ENCODE data around the gene ITM2C.

The ITM2C gene

GRCh38 chr2:230895536-230896345, 31.0 kb downstream of the ITM2C start:
- DNase-seq = peak; percentile 1

DNA sequence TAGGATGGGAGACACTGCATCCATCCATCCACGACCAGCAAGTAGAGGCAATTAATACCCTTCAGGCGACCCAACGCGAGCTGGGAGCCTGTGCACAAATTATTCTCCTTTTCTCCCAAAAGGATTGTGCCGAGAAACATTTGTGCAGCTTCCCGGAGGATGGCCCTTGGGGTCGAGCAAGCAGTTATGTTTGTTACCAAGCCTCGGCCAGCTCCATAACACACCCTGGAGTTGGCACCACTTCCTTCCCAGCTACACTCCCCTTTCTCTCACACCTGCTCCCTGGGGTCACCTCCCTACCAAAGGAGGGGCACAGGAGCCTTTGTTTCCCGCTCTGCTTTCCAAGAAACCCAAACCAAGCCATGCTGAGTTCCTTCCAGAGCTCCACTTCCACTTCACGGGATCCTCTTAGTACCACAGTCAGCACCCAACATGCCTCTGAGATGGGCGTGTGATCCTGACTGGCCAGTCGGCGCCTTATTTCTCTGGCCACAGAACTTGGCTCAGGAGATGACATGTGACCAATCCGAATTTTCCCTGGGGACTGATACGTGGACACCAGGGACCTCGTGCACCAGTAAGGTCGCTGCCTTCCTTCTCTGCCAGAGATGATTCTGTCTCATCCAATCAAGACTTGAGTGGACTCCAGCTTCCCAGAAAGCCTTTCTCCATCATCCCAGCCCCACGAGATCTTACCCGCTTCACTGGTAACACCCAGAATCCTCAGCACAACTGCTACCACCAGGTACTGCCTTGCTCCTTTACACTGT, 31.8 kb downstream of the ITM2C start:
- DNase-seq = no peak

- peak; percentile 2 for DNase-seq
Measured at GRCh38 chr2:230898016-230898712, 33.4 kb downstream of the ITM2C start.

DNA sequence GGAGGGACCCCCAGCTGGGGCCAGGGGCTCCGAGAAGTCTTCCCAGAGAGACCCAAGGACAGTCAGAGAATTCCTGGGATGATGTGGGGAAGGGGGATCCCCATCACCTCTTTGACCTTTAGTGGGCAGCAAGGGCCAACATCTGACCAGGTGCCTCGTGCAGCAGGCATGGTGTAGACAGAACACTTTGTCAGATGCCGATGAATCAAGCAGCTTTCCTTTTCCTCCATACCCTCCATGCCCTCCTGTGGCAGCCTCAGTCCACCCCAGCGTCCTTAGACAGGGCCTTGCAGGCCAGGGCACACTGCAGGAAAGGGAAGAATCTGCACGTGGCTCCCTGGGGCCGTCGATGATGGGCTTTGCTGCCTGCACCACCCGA, 34.0 kb downstream of the ITM2C start:
- DNase-seq = peak; percentile 1

GRCh38 chr2:230899287-230899686, 34.5 kb downstream of the ITM2C start:
- peak; percentile 3 for DNase-seq

GRCh38 chr2:230899786-230900185, 35.0 kb downstream of the ITM2C start:
- peak; percentile 79 for DNase-seq

GRCh38 chr2:230900336-230900995, 35.7 kb downstream of the ITM2C start:
- DNase-seq = peak; percentile 5

GRCh38 chr2:230901006-230901405, 36.3 kb downstream of the ITM2C start:
- peak; percentile 1 for DNase-seq

DNA sequence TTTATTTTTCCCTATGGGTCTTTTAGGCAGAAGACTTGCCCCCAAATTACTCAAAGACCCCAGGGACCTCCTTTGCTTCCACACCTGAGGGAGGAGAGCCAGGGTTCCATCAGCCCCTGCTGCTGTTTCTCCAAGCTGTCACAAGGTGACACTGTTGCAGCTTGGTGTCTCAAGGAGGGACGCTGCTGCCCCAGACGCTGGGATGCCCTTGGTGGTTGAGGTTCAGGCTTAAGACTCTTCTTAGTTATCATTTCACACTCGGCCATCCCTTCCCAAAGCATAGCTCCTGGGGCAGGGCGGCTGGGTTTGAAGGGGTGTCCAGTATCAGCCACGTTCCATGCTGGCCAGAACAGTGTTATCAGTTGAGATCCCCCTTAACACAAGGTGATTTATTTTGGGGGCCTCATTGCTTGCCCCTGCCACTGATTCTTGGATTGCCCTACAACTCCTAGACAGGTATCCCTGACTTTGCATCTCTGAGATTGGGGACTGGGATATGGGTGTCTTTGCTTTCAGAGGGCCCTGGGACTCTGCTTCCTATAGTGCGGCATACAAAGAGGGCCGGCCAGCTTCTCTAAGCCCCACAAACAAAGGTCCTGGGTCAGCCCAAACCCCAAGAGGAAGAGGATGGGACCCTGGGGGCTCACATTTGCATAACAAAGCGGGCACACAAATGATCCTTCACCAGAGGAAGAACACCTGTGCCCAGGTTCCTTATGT, 37.6 kb downstream of the ITM2C start:
- peak; percentile 75 for DNase-seq

GRCh38 chr2:230903231-230904150, 38.7 kb downstream of the ITM2C start:
- peak; percentile 1 for DNase-seq

GRCh38 chr2:230904856-230905447, 40.2 kb downstream of the ITM2C start:
- DNase-seq = peak; percentile 6

- peak; percentile 94 for DNase-seq
Measured at GRCh38 chr2:230905448-230906421, 41.0 kb downstream of the ITM2C start.

GRCh38 chr2:230906471-230907230, 41.9 kb downstream of the ITM2C start:
- peak; percentile 2 for DNase-seq

DNA sequence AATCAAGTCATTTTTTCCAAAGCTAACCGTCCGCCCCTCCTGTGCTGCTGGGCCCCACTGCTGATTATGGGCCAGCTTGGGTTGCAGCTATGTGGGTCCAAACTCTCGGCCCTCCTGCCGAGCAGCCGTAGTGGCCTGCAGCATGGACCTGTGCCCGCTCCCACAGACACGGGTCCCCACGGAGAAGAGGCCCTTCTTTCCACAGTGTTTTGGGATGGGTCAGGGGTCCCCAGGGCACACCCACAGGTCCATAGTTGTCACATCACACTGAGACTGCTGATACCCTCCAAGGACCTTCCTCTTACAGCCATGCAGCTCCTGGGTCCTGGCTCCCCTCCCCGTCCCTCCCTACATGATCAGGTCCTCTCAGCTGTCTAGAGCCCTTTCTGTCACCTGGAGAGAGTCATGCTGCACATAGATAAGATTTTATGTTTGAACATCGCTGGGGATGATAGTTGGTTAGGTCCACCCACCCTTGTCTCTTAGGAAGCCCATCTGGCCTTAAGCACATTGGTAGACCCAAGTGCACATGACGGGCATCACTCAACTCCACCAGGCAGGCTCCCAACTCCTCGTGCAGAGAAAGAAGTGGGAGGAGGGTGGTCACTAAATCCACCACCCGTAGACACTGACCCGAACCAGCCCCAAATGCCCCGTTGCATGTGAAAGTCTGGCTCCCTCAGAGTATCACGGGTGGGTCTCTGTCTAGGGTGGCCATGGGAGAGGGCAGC, 42.8 kb downstream of the ITM2C start:
- DNase-seq = peak; percentile 3

DNA sequence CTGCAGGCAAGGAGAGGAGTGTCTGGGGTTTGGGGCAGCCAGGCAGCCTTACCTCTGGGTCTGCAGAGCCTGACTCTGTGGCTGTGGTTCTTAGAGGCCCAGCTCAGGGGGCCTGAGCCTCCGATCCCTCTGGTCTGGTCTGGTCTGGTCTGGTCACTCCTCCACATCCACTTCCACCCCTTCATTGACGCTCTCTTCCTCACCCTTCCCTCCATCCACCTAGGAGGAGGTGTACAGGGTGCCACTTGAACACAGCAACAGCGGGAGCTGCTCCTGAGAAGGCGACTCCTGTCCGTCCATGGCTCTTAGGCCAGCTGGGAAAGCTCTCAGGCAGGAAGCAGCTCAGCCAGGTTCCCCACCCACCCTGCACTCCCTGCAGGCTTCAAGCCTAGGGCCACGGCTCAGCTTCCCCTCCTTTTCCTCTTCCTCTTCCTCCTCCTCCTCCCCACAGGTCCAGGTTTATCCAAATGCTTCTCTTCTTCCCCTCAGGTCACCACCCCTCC, 43.4 kb downstream of the ITM2C start:
- no peak for DNase-seq

- peak; percentile 86 for DNase-seq
Measured at GRCh38 chr2:230908595-230909191, 44.0 kb downstream of the ITM2C start.

DNA sequence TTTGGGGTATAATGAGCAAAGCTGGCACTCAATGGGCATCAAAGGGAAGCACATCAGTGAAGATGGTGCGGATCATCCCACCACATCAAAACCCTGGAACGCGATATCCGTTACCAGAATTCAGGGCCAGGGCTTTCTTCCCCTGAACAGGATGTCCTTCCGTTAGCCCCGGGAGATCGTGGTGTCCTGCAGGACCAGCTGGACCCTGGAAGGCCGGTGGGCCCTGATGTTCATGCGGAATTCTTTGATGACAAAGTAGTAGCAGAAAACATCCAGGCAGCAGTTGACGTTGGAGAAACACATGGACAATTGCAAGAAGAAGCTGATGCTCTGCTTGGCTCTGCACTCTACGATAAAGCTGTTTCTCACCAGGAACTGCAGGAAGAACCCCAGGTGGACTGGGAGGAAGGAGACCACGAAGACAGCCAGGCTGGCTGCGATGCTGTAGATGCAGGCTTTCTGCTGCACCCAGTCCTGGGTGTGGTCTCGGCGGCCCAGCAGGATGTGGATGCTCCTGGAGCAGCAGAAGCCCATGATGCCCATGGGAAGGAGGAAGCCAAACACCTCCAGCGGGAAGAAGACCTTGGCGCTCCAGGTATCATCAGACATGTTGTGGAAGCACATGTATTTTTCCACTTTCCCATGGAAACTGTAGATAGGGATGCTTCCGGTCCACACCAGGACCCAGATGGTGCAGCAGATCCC, 45.3 kb downstream of the ITM2C start:
- no peak for DNase-seq

Measured in activated CD4-positive, alpha-beta T cell treated with anti-CD3 and anti-CD28 coated beads for 48 hours (primary cell).